Subcutaneous abdominal adipose tissue (tissue), 5 donors: Measurements from ENCODE around the gene FSTL5.

Source experiments
- H3K27ac ChIP-seq: one replicate; pipeline ENCODE4 v1.7.0; 2013; ENCODE audit warnings: low read depth, mild to moderate bottlenecking, inconsistent platforms, low read length, moderate library complexity
- H3K27me3 ChIP-seq, 5 donors: one replicate each; pipeline ENCODE4 v1.7.0; 2013; ENCODE audit warnings: low read length in 5 of 5, inconsistent platforms in 1 of 5; ENCODE audit not compliant: control insufficient read depth in 5 of 5, insufficient read depth in 4 of 5
- H3K36me3 ChIP-seq, 5 donors: one replicate each; pipeline ENCODE4 v1.7.0; 2013; ENCODE audit warnings: low read length in 5 of 5; ENCODE audit not compliant: control insufficient read depth in 5 of 5, insufficient read depth in 5 of 5
- H3K4me1 ChIP-seq, 5 donors: one replicate each; pipeline ENCODE4 v1.7.0; 2013; ENCODE audit warnings: low read length in 5 of 5, mild to moderate bottlenecking in 3 of 5, moderate library complexity in 1 of 5; ENCODE audit not compliant: control insufficient read depth in 5 of 5, insufficient read depth in 5 of 5
- H3K4me3 ChIP-seq, 5 donors: one replicate each; pipeline ENCODE4 v1.7.0; 2013; ENCODE audit warnings: low read length in 5 of 5, low read depth in 1 of 5
- H3K9ac ChIP-seq, 5 donors: one replicate each; pipeline ENCODE4 v1.7.0; 2013; ENCODE audit warnings: low read length in 5 of 5, mild to moderate bottlenecking in 4 of 5, moderate library complexity in 3 of 5
- H3K9me3 ChIP-seq, 5 donors: one replicate each; pipeline ENCODE4 v1.7.0; 2013; ENCODE audit warnings: low read length in 5 of 5; ENCODE audit not compliant: control insufficient read depth in 5 of 5
- donor health status: healthy.
- donor health status: healthy.
- donor health status: healthy.
- donor health status: healthy.
- donor health status: healthy.

Gene FSTL5

GRCh38 chr4:162151386-162151785 lies 12.4 kb downstream of the FSTL5 start:
- Histone ChIP-seq H3K36me3 (no peaks in the 10 kb centered on the region), H3K4me1 (no peaks in the 10 kb centered on the region), H3K27me3 (no peaks in the 10 kb centered on the region), H3K9me3 (no peaks in the 10 kb centered on the region), H3K27ac (no peak overlapping the region), H3K4me3 (no peak overlapping the region), H3K9ac (no peak overlapping the region)

DNA sequence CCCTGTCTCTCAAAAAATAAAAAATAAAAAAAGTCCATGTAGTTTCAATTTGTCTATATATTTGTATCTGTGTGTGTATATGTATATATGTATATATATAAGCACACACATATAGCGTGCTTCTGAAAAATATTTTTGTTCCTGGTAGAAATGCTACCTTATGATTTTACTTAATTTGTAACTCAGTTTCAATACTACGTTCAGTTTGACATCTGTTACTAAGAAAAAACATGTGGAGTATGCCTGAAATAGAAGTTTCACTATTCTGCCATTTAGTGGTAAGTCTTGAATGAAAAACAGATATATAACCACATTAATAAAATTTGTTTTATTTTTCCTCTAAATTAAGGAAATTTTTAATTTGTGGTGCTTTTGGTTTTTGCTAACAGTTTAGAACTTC lies 14.2 kb downstream of the FSTL5 start:
- Histone ChIP-seq H3K4me1 (no peaks in the 10 kb centered on the region), H3K9ac (no peak overlapping the region), H3K27ac (no peak overlapping the region), H3K27me3 (no peaks in the 10 kb centered on the region), H3K9me3 (no peaks in the 10 kb centered on the region), H3K4me3 (no peak overlapping the region), H3K36me3 (no peaks in the 10 kb centered on the region)

GRCh38 chr4:162140051-162140683 lies 23.6 kb downstream of the FSTL5 start:
- H3K4me3 ChIP-seq: no peak overlapping the region
- no peak overlapping the region for H3K27ac ChIP-seq
- H3K9ac ChIP-seq: no peak overlapping the region
- no peaks in the 10 kb centered on the region for H3K27me3 ChIP-seq
- no peaks in the 10 kb centered on the region for H3K4me1 ChIP-seq
- no peaks in the 10 kb centered on the region for H3K9me3 ChIP-seq
- no peaks in the 10 kb centered on the region for H3K36me3 ChIP-seq

- Histone ChIP-seq H3K9me3 (no peaks in the 10 kb centered on the region), H3K4me3 (no peak overlapping the region), H3K27me3 (no peaks in the 10 kb centered on the region), H3K9ac (no peak overlapping the region), H3K36me3 (no peaks in the 10 kb centered on the region), H3K27ac (no peak overlapping the region), H3K4me1 (no peaks in the 10 kb centered on the region)
Measured at GRCh38 chr4:162139412-162139811, 24.4 kb downstream of the FSTL5 start.

GRCh38 chr4:162131256-162131655 lies 32.5 kb downstream of the FSTL5 start:
- Histone ChIP-seq H3K4me1 (no peaks in the 10 kb centered on the region), H3K9ac (no peak overlapping the region), H3K4me3 (no peak overlapping the region), H3K9me3 (no peaks in the 10 kb centered on the region), H3K27me3 (no peaks in the 10 kb centered on the region), H3K27ac (no peak overlapping the region), H3K36me3 (no peaks in the 10 kb centered on the region)

DNA sequence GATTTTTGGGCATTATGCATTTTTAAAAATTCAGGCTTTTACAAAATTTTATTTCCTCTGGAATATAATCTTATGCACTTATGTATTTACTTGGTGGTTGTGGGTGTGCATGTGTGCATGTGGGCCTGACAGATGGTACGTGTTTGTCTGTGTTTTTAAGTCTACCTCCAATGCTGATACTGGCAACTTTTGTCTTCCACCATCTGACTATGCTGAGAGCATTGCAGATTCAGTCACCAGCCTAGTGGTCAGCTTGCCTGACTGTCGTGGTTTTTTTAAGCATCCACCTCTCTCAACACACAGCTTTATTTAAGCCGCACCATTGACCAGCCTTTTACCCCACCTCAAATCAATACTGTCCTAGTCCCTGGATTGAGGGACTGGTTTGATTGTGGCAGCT lies 37.1 kb downstream of the FSTL5 start:
- H3K27me3 ChIP-seq: no peaks in the 10 kb centered on the region
- H3K36me3 ChIP-seq: no peaks in the 10 kb centered on the region
- H3K4me1 ChIP-seq: no peaks in the 10 kb centered on the region
- no peaks in the 10 kb centered on the region for H3K9me3 ChIP-seq
- no peak overlapping the region for H3K4me3 ChIP-seq
- H3K9ac ChIP-seq: no peak overlapping the region
- H3K27ac ChIP-seq: no peak overlapping the region

DNA sequence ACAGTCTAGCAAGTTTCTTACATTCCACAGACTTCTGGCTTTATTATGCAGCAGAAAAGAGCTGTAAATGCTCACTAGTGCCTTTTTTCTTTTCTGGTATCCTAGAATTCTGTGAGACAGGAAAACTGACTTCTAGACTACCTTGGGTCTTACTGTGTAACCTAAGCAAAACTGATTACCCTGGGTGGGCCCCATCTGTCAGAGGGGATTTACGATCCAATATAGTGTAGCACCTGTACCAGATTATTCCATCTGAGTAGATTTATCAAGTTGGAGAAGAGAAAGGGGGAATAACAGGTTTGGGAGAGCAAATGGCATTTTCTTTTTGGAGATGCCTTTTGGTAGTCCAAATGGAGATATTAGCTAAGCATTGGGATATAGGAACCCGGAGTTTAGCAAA lies 46.7 kb downstream of the FSTL5 start:
- no peaks in the 10 kb centered on the region for H3K27me3 ChIP-seq
- no peak overlapping the region for H3K27ac ChIP-seq
- H3K4me1 ChIP-seq: no peaks in the 10 kb centered on the region

GRCh38 chr4:162116095-162116779 lies 47.6 kb downstream of the FSTL5 start:
- Histone ChIP-seq H3K9me3 (no peaks in the 10 kb centered on the region), H3K27ac (no peak overlapping the region), H3K36me3 (no peaks in the 10 kb centered on the region), H3K27me3 (no peaks in the 10 kb centered on the region), H3K4me1 (no peaks in the 10 kb centered on the region), H3K4me3 (no peak overlapping the region), H3K9ac (no peak overlapping the region)

More for the DNA sequence above, 46.7 kb downstream of the FSTL5 start:
- Histone ChIP-seq H3K4me3 (no peak overlapping the region), H3K36me3 (no peaks in the 10 kb centered on the region), H3K9ac (no peak overlapping the region), H3K9me3 (no peaks in the 10 kb centered on the region)

- Histone ChIP-seq H3K27me3 (no peaks in the 10 kb centered on the region), H3K9ac (no peak overlapping the region), H3K4me3 (no peak overlapping the region), H3K4me1 (no peaks in the 10 kb centered on the region), H3K27ac (no peak overlapping the region), H3K36me3 (no peaks in the 10 kb centered on the region), H3K9me3 (no peaks in the 10 kb centered on the region)
Measured at GRCh38 chr4:162115333-162115732, 48.5 kb downstream of the FSTL5 start.

- Histone ChIP-seq H3K9ac (no peak overlapping the region), H3K4me3 (no peak overlapping the region), H3K9me3 (no peaks in the 10 kb centered on the region), H3K4me1 (no peaks in the 10 kb centered on the region), H3K27ac (no peak overlapping the region), H3K36me3 (no peaks in the 10 kb centered on the region), H3K27me3 (no peaks in the 10 kb centered on the region)
Measured at GRCh38 chr4:162111078-162111477, 52.7 kb downstream of the FSTL5 start.
